Activated naive CD8-positive, alpha-beta T cell (primary cell): ENCODE measurements around the gene SH3RF1.
"Not testable (repeated sequence)": the region's sequence is repeated elsewhere in the genome, so short reads cannot be mapped to it uniquely, and the experiment has no call there.

Experiments used
- H3K27ac Mint-ChIP-seq: one replicate; pipeline ENCODE4 v1.8.0; 2021; ENCODE audit warnings: mixed read lengths
- H3K27me3 Mint-ChIP-seq: one replicate; pipeline ENCODE4 v1.8.0; 2021; ENCODE audit warnings: mixed read lengths
- H3K36me3 Mint-ChIP-seq: one replicate; pipeline ENCODE4 v1.8.0; 2021; ENCODE audit warnings: mixed read lengths
- H3K4me1 Mint-ChIP-seq: one replicate; pipeline ENCODE4 v1.8.0; 2021; ENCODE audit warnings: low read depth, mixed read lengths
- H3K4me3 Mint-ChIP-seq: one replicate; pipeline ENCODE4 v1.8.0; 2021; ENCODE audit warnings: mild to moderate bottlenecking, mixed read lengths
- H3K9me3 Mint-ChIP-seq: one replicate; pipeline ENCODE4 v1.8.0; 2021; ENCODE audit warnings: low read depth, mixed read lengths

Gene SH3RF1

GRCh38 chr4:169208516-169208915 lies 62.2 kb downstream of the SH3RF1 start:
- Mint-ChIP-seq H3K9me3 (no peaks in the 10 kb centered on the region), H3K27me3 (peaks cover 4% of the 10 kb centered on the region), H3K27ac (no peak overlapping the region), H3K4me3 (no peak overlapping the region), H3K4me1 (no peaks in the 10 kb centered on the region), H3K36me3 (no peaks in the 10 kb centered on the region)

GRCh38 chr4:169208090-169208455 lies 62.7 kb downstream of the SH3RF1 start:
- H3K27me3 Mint-ChIP-seq = peaks cover 4% of the 10 kb centered on the region
- H3K4me3 Mint-ChIP-seq = no peak overlapping the region
- no peak overlapping the region for H3K27ac Mint-ChIP-seq
- no peaks in the 10 kb centered on the region for H3K9me3 Mint-ChIP-seq
- no peaks in the 10 kb centered on the region for H3K4me1 Mint-ChIP-seq
- H3K36me3 Mint-ChIP-seq = no peaks in the 10 kb centered on the region

GRCh38 chr4:169207436-169208089 lies 63.2 kb downstream of the SH3RF1 start:
- no peaks in the 10 kb centered on the region for H3K9me3 Mint-ChIP-seq
- H3K27ac Mint-ChIP-seq = no peak overlapping the region
- no peaks in the 10 kb centered on the region for H3K36me3 Mint-ChIP-seq
- no peaks in the 10 kb centered on the region for H3K4me1 Mint-ChIP-seq
- H3K4me3 Mint-ChIP-seq = no peak overlapping the region
- H3K27me3 Mint-ChIP-seq = peaks cover 4% of the 10 kb centered on the region

GRCh38 chr4:169205744-169206080 lies 65.0 kb downstream of the SH3RF1 start:
- H3K9me3 Mint-ChIP-seq = no peaks in the 10 kb centered on the region
- no peak overlapping the region for H3K4me3 Mint-ChIP-seq
- H3K27me3 Mint-ChIP-seq = peaks cover 2% of the 10 kb centered on the region
- H3K4me1 Mint-ChIP-seq = no peaks in the 10 kb centered on the region
- no peaks in the 10 kb centered on the region for H3K36me3 Mint-ChIP-seq
- H3K27ac Mint-ChIP-seq = no peak overlapping the region

- H3K4me1 Mint-ChIP-seq = no peaks in the 10 kb centered on the region
- no peak overlapping the region for H3K4me3 Mint-ChIP-seq
- H3K27ac Mint-ChIP-seq = no peak overlapping the region
- H3K9me3 Mint-ChIP-seq = no peaks in the 10 kb centered on the region
- H3K27me3 Mint-ChIP-seq = peaks cover 2% of the 10 kb centered on the region
- no peaks in the 10 kb centered on the region for H3K36me3 Mint-ChIP-seq
Measured at GRCh38 chr4:169205075-169205743, 65.5 kb downstream of the SH3RF1 start.

GRCh38 chr4:169203891-169204290 lies 66.9 kb downstream of the SH3RF1 start:
- H3K9me3 Mint-ChIP-seq = no peaks in the 10 kb centered on the region
- H3K4me3 Mint-ChIP-seq = no peak overlapping the region
- H3K36me3 Mint-ChIP-seq = no peaks in the 10 kb centered on the region
- no peak overlapping the region for H3K27ac Mint-ChIP-seq
- H3K27me3 Mint-ChIP-seq = no peaks in the 10 kb centered on the region
- H3K4me1 Mint-ChIP-seq = no peaks in the 10 kb centered on the region

GRCh38 chr4:169203278-169203677 lies 67.5 kb downstream of the SH3RF1 start:
- H3K27ac Mint-ChIP-seq, H3K9me3 Mint-ChIP-seq, H3K4me3 Mint-ChIP-seq, H3K36me3 Mint-ChIP-seq, H3K4me1 Mint-ChIP-seq, H3K27me3 Mint-ChIP-seq: not testable (repeated sequence)

- no peak overlapping the region for H3K4me3 Mint-ChIP-seq
- H3K36me3 Mint-ChIP-seq = no peaks in the 10 kb centered on the region
- H3K4me1 Mint-ChIP-seq = no peaks in the 10 kb centered on the region
- H3K9me3 Mint-ChIP-seq = no peaks in the 10 kb centered on the region
- H3K27ac Mint-ChIP-seq = no peak overlapping the region
- no peaks in the 10 kb centered on the region for H3K27me3 Mint-ChIP-seq
Measured at GRCh38 chr4:169202878-169203277, 67.9 kb downstream of the SH3RF1 start.

GRCh38 chr4:169202145-169202699 lies 68.5 kb downstream of the SH3RF1 start:
- Mint-ChIP-seq H3K36me3 (no peaks in the 10 kb centered on the region), H3K4me3 (no peak overlapping the region), H3K27me3 (no peaks in the 10 kb centered on the region), H3K9me3 (no peaks in the 10 kb centered on the region), H3K27ac (no peak overlapping the region), H3K4me1 (no peaks in the 10 kb centered on the region)

- H3K4me1 Mint-ChIP-seq = no peaks in the 10 kb centered on the region
Measured at GRCh38 chr4:169201222-169202144, 69.3 kb downstream of the SH3RF1 start.

GRCh38 chr4:169200361-169201030 lies 70.3 kb downstream of the SH3RF1 start:
- H3K4me3 Mint-ChIP-seq = no peak overlapping the region
- no peaks in the 10 kb centered on the region for H3K36me3 Mint-ChIP-seq
- H3K27me3 Mint-ChIP-seq = no peaks in the 10 kb centered on the region
- peaks cover 5% of the 10 kb centered on the region for H3K9me3 Mint-ChIP-seq
- no peaks in the 10 kb centered on the region for H3K4me1 Mint-ChIP-seq
- H3K27ac Mint-ChIP-seq = no peak overlapping the region

More at GRCh38 chr4:169201222-169202144, 69.3 kb downstream of the SH3RF1 start:
- no peaks in the 10 kb centered on the region for H3K36me3 Mint-ChIP-seq
- no peaks in the 10 kb centered on the region for H3K9me3 Mint-ChIP-seq
- no peak overlapping the region for H3K4me3 Mint-ChIP-seq
- H3K27ac Mint-ChIP-seq = no peak overlapping the region
- H3K27me3 Mint-ChIP-seq = no peaks in the 10 kb centered on the region

- Mint-ChIP-seq H3K4me1 (no peaks in the 10 kb centered on the region), H3K27ac (no peak overlapping the region), H3K27me3 (no peaks in the 10 kb centered on the region), H3K9me3 (peaks cover 15% of the 10 kb centered on the region), H3K36me3 (no peaks in the 10 kb centered on the region), H3K4me3 (no peak overlapping the region)
Measured at GRCh38 chr4:169199184-169199583, 71.6 kb downstream of the SH3RF1 start.

- Mint-ChIP-seq H3K36me3 (no peaks in the 10 kb centered on the region), H3K27me3 (no peaks in the 10 kb centered on the region), H3K9me3 (peaks cover 15% of the 10 kb centered on the region), H3K4me1 (no peaks in the 10 kb centered on the region), H3K27ac (no peak overlapping the region), H3K4me3 (no peak overlapping the region)
Measured at GRCh38 chr4:169198167-169198566, 72.6 kb downstream of the SH3RF1 start.

GRCh38 chr4:169197206-169197605 lies 73.5 kb downstream of the SH3RF1 start:
- H3K36me3 Mint-ChIP-seq, H3K27ac Mint-ChIP-seq, H3K4me3 Mint-ChIP-seq, H3K27me3 Mint-ChIP-seq, H3K4me1 Mint-ChIP-seq: not testable (repeated sequence)
- H3K9me3 Mint-ChIP-seq = peaks cover 15% of the 10 kb centered on the region

GRCh38 chr4:169195032-169195431 lies 75.7 kb downstream of the SH3RF1 start:
- Mint-ChIP-seq H3K4me1 (no peaks in the 10 kb centered on the region), H3K9me3 (peaks cover 15% of the 10 kb centered on the region), H3K27me3 (no peaks in the 10 kb centered on the region), H3K36me3 (no peaks in the 10 kb centered on the region), H3K4me3 (no peak overlapping the region), H3K27ac (no peak overlapping the region)
